Liver (tissue), 9 donors: ENCODE data around the gene RAPGEF1. TPM values are rescaled to one million over a fixed set of nuclear protein-coding genes. Genes with fewer than 3 reads are reported as not detected.
A peak's percentile ranks its signal among the peaks of the same experiment; 100 is the strongest.

Experiments used
- DNase-seq: peaks from one replicate; pipeline ENCODE4 v3.0.0-alpha.2; 2017; ENCODE audit warnings: low spot score
- H3K27ac ChIP-seq, 2 donors: one replicate each; pipeline ENCODE4 v1.7.0; 2013; ENCODE audit warnings: inconsistent platforms in 2 of 2, low read length in 2 of 2, control low read depth in 1 of 2, low read depth in 1 of 2, mild to moderate bottlenecking in 1 of 2
- H3K27me3 ChIP-seq, 4 donors: one replicate each; pipeline versions ENCODE4 v1.6.1 to v1.7.0; 2013; ENCODE audit warnings: low read length in 3 of 4, inconsistent platforms in 1 of 4, mild to moderate bottlenecking in 1 of 4, moderate library complexity in 1 of 4; ENCODE audit not compliant: control insufficient read depth in 4 of 4, insufficient read depth in 4 of 4
- H3K36me3 ChIP-seq, 4 donors: one replicate each; pipeline versions ENCODE4 v1.6.1 to v1.7.0; 2013; ENCODE audit warnings: low read length in 3 of 4, mild to moderate bottlenecking in 3 of 4, low read depth in 1 of 4, moderate library complexity in 1 of 4; ENCODE audit not compliant: control insufficient read depth in 4 of 4, insufficient read depth in 3 of 4
- H3K4me1 ChIP-seq, 4 donors: one replicate each; pipeline versions ENCODE4 v1.6.1 to v1.7.0; 2013; ENCODE audit warnings: low read length in 3 of 4, mild to moderate bottlenecking in 3 of 4, moderate library complexity in 1 of 4; ENCODE audit not compliant: control insufficient read depth in 4 of 4, insufficient read depth in 4 of 4
- H3K4me3 ChIP-seq, 3 donors: one replicate each; pipeline versions ENCODE4 v1.6.1 to v1.7.0; 2013; ENCODE audit warnings: low read length in 3 of 3, control low read depth in 1 of 3, low read depth in 1 of 3, mild to moderate bottlenecking in 1 of 3
- H3K9ac ChIP-seq, 2 donors: one replicate each; pipeline ENCODE4 v1.7.0; 2013; ENCODE audit warnings: low read length in 2 of 2, mild to moderate bottlenecking in 2 of 2, moderate library complexity in 2 of 2, control low read depth in 1 of 2, low read depth in 1 of 2
- H3K9me3 ChIP-seq, 4 donors: one replicate each; pipeline versions ENCODE4 v1.6.1 to v1.7.0; 2013; ENCODE audit warnings: low read length in 3 of 4; ENCODE audit not compliant: control insufficient read depth in 4 of 4
- FOXA2 ChIP-seq: IDR thresholded peaks from 2 replicates; pipeline ENCODE4 v1.6.1; 2016; ENCODE audit warnings: antibody characterized with exemption
- GABPA ChIP-seq, 2 donors: IDR thresholded peaks in 1 of 2; conservative IDR thresholded peaks in 1 of 2; 2 replicates each; pipeline ENCODE4 v1.6.1; 2016; ENCODE audit warnings: antibody characterized with exemption in 2 of 2, mild to moderate bottlenecking in 1 of 2, moderate library complexity in 1 of 2
- HNF4A ChIP-seq, 2 donors: conservative IDR thresholded peaks; 2 replicates each; pipeline ENCODE4 v1.6.1; 2016; ENCODE audit warnings: antibody characterized with exemption in 2 of 2, mild to moderate bottlenecking in 2 of 2
- HNF4G ChIP-seq: IDR thresholded peaks from 2 replicates; pipeline ENCODE4 v1.6.1; 2016; ENCODE audit warnings: antibody characterized with exemption
- JUND ChIP-seq, 2 donors: IDR thresholded peaks; 2 replicates each; pipeline ENCODE4 v1.6.1; 2016; ENCODE audit warnings: antibody characterized with exemption in 2 of 2
- NR2F2 ChIP-seq: IDR thresholded peaks from 2 replicates; pipeline ENCODE4 v1.6.1; 2016; ENCODE audit warnings: antibody characterized with exemption
- RAD21 ChIP-seq, 2 donors: IDR thresholded peaks; 2 replicates each; pipeline ENCODE4 v1.6.1; 2016; ENCODE audit warnings: antibody characterized with exemption in 2 of 2, mild to moderate bottlenecking in 2 of 2
- RXRA ChIP-seq, 2 donors: IDR thresholded peaks; 2 replicates each; pipeline ENCODE4 v1.6.1; 2017 to 2018; ENCODE audit warnings: antibody characterized with exemption in 2 of 2, mild to moderate bottlenecking in 1 of 2
- SP1 ChIP-seq: IDR thresholded peaks from 2 replicates; pipeline ENCODE4 v1.6.1; 2018; ENCODE audit warnings: antibody characterized with exemption, mild to moderate bottlenecking
- TAF1 ChIP-seq: conservative IDR thresholded peaks from 2 replicates; pipeline ENCODE4 v1.6.1; 2016; ENCODE audit warnings: antibody characterized with exemption, mild to moderate bottlenecking
- YY1 ChIP-seq: IDR thresholded peaks from 2 replicates; pipeline ENCODE4 v1.6.1; 2016; ENCODE audit warnings: antibody characterized with exemption, mild to moderate bottlenecking
- WGBS: extraction: QIAGEN DNeasy Blood & Tissue Kit; methylation state at CpG from one replicate; pipeline ENCODE4 v1.1.7; 2013; 5-methylcytosine and 5-hydroxymethylcytosine counted together
- polyA plus RNA-seq, 2 donors: library from polyadenylated mRNA; stranded (reverse) in 1 of 2; unstranded in 1 of 2; fragments of 200-250 nt in 1 of 2; fragments of >200 nt in 1 of 2; fragmentation: Nextera tagmentation in 1 of 2; extraction: Ambion mirVana in 1 of 2; gene quantifications; one replicate each; pipeline versions ENCODE4 v1.2.1 to v1.2.3, GENCODE V29; 2013 to 2015
- total RNA-seq, 2 donors: library from RNA; depleted of rRNA; stranded (reverse); fragments of >200 nt; gene quantifications; one replicate each; pipeline ENCODE4 v1.2.3, GENCODE V29; 2014
- TF ChIP-seq, protein P1 (sequence below): IDR thresholded peaks from 2 replicates; pipeline ENCODE4 v1.6.1; 2016; ENCODE audit warnings: antibody characterized with exemption
- TF ChIP-seq, protein P2 (sequence below): fragments of 150-350 bp; IDR thresholded peaks from 2 replicates; pipeline ENCODE4 v1.5.1; 2017; ENCODE audit warnings: improper control_type of control experiment, low read depth, low read length; ENCODE audit not compliant: missing input control
- donor health status: healthy.
- donor health status: healthy.
- donor health status: healthy.
- donor health status: healthy.
- donor health status: healthy.

The RAPGEF1 gene
- total and polyA plus RNA-seq, 4 donors, result 5.6 to 19.7 (median 16.8) TPM

DNA sequence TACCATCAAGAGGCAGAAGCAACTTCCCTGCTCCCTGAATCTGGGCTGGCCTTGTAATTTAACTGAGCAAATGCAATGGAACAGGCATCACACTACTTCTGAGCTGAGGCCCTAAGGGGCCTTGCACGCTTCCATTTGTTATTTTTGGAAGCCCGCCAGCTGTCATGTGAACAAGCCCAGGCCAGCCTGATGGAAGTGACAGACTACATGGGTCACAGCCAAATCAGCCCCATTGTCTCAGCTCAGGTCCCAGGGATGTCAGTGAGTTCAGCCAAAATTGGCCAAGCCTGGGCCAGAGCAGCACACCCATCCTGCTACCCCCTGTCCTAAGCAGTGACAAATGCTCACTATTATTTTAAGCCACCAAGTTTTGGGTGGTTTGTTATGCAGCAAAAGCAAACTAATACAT lies 121.8 kb downstream of the RAPGEF1 start:
- TF ChIP-seq SP1, result peak; percentile 14
- peak; percentile 48 for TF ChIP-seq NR2F2
- TF ChIP-seq RAD21 (IDR thresholded peaks at IDR 0.05), result peak in 1 of 2 donors; percentile 35
- TF ChIP-seq RXRA (IDR thresholded peaks at IDR 0.05), result peak; percentile 26 to 42
- TF ChIP-seq JUND (IDR thresholded peaks at IDR 0.05), result no peak
- Histone ChIP-seq H3K27ac (no peak overlapping the region), H3K36me3 (peaks cover 5 to 37% (median 14%) of the 10 kb centered on the region in 4 donors), H3K4me3 (no peak overlapping the region), H3K4me1 (no peaks in the 10 kb centered on the region), H3K9ac (no peak overlapping the region), H3K9me3 (no peaks in the 10 kb centered on the region), H3K27me3 (no peaks in the 10 kb centered on the region)
- peak; percentile 47 for DNase-seq
- WGBS, result 32% methylated on average over 2 of the region's 2 CpGs

DNA sequence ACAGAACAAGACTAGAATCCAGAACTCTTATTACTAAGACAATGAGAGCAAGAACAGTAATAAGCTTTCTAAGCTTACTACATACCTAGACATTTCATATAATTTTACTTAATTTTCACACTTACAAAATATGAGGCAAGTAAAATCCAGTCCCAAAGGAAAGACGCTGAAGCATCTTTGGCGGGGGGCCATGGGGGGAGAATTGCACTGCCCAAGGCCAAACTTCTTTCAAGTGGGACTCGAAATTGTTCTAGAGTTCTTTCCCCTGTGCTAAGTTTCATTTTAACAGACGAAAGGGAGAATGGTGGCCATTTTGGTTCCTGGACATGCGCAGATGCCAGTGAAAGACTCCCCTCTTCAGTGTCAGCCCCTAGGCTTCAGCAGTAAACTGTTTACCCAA lies 122.3 kb downstream of the RAPGEF1 start:
- H3K9ac ChIP-seq, result no peak overlapping the region
- DNase-seq, result no peak
- no peaks in the 10 kb centered on the region for H3K9me3 ChIP-seq
- 93% methylated on average over 5 of the region's 5 CpGs for WGBS
- H3K27me3 ChIP-seq, result no peaks in the 10 kb centered on the region
- no peak overlapping the region for H3K27ac ChIP-seq
- H3K36me3 ChIP-seq, result peaks cover 5 to 37% (median 14%) of the 10 kb centered on the region in 4 donors
- H3K4me1 ChIP-seq, result no peaks in the 10 kb centered on the region
- H3K4me3 ChIP-seq, result no peak overlapping the region
- TF ChIP-seq, protein P1, sequence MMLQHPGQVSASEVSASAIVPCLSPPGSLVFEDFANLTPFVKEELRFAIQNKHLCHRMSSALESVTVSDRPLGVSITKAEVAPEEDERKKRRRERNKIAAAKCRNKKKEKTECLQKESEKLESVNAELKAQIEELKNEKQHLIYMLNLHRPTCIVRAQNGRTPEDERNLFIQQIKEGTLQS, result no peak
- no peak for TF ChIP-seq FOXA2
- no peak for TF ChIP-seq TAF1
- TF ChIP-seq, protein P2, sequence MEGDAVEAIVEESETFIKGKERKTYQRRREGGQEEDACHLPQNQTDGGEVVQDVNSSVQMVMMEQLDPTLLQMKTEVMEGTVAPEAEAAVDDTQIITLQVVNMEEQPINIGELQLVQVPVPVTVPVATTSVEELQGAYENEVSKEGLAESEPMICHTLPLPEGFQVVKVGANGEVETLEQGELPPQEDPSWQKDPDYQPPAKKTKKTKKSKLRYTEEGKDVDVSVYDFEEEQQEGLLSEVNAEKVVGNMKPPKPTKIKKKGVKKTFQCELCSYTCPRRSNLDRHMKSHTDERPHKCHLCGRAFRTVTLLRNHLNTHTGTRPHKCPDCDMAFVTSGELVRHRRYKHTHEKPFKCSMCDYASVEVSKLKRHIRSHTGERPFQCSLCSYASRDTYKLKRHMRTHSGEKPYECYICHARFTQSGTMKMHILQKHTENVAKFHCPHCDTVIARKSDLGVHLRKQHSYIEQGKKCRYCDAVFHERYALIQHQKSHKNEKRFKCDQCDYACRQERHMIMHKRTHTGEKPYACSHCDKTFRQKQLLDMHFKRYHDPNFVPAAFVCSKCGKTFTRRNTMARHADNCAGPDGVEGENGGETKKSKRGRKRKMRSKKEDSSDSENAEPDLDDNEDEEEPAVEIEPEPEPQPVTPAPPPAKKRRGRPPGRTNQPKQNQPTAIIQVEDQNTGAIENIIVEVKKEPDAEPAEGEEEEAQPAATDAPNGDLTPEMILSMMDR, result no peak
- TF ChIP-seq RAD21 (IDR thresholded peaks at IDR 0.05), result no peak
- no peak for TF ChIP-seq YY1
- no peak for TF ChIP-seq GABPA (IDR thresholded peaks at IDR 0.05 in 1 of 2, conservative IDR thresholded peaks at IDR 0.05 in 1 of 2)

DNA sequence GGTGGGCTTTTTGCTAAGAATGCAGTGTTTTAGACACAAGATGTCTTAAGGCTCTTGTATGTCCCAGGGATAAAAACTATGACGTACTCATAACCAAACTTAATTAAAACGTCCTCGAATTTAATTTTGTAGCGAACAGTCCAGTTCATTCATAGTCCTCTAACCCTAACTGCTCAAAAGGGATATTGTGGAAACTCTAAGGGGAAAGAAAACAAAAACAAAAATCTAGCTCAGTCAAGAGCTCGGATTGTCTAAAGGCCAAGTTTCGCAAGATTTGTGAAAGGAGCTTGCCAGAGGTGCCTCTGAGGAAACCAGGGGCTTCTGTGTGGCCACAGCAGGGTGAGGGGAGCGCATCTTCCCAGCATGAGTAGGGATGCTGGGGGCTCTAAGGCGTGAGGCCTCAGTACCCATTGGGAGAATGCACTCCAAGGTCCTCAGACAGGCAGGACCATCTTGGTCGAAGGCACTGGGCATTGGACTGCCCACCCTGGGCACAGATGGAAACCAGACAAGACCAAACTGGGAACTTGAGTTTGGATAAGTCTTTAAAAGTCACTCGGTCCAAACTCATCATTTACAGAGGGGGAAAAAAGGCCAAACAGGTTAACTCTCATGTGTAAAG lies 122.8 kb downstream of the RAPGEF1 start:
- WGBS, result 82% methylated on average over 10 of the region's 10 CpGs
- Histone ChIP-seq H3K9ac (no peak overlapping the region), H3K36me3 (peaks cover 5 to 33% (median 14%) of the 10 kb centered on the region in 4 donors), H3K27me3 (no peaks in the 10 kb centered on the region), H3K27ac (no peak overlapping the region), H3K4me3 (no peak overlapping the region), H3K9me3 (no peaks in the 10 kb centered on the region), H3K4me1 (no peaks in the 10 kb centered on the region)
- TF ChIP-seq HNF4G (no peak), HNF4A (conservative IDR thresholded peaks at IDR 0.05) (peak; percentile 36 to 37)
- DNase-seq, result no peak
